ENCODE results near the gene CCDC197.

GRCh38 chr14:93962701-93963601, 34.1 kb upstream of the CCDC197 start:
- no peak for TF ChIP-seq CTCF (IDR thresholded peaks at IDR 0.05)
- no peak for TF ChIP-seq EZH2 (IDR thresholded peaks at IDR 0.05; ENCODE audit: borderline replicate concordance, insufficient read depth, low read depth, low read length, poor library complexity, severe bottlenecking)

Data from B cell (primary cell).